HG03432 (cell line): Measurements from ENCODE around the gene MYT1.

ENCODE experiments used
- ATAC-seq: cut with Tn5 transposase; IDR thresholded peaks from one replicate; pipeline ENCODE4 v1.9.1; 2021; ENCODE audit warnings: mild to moderate bottlenecking, moderate library complexity; ENCODE audit not compliant: unreplicated experiment

MYT1 gene

DNA sequence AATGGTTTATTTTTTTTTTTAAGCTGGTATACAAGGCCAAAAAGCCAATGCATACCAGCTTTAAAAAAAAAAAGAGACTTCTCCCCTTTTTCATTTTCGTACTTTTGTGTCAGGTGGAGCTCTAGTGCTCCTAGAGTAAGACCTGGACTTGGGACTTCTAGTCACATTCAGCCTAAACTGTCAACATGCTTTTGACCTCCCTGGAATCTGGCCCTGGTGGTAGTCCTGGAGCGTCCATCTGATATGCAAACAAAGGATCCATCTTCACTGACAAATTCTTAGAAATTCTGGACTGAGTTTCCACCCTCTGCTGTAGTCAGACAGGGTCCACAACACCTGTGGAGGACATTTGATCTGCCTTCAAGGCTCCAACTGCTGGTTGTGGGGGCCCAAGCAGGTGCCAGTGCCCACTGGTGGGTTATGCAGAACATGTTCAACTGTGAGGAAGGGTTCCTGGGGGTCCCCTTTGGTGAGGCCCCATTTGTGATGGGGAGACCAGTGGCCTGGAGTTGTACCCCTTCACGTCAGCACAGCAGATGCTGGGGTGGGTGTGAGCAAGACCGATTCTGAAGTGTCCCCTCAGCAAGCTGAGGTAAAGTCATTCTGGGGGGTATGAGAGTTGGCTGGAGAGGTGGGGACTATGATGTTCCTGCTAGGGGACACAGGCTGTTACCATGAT, 78.7 kb downstream of the MYT1 start:
- no peak for ATAC-seq

- ATAC-seq: no peak
Observed at GRCh38 chr20:64244281-64244805, 80.1 kb downstream of the MYT1 start.

DNA sequence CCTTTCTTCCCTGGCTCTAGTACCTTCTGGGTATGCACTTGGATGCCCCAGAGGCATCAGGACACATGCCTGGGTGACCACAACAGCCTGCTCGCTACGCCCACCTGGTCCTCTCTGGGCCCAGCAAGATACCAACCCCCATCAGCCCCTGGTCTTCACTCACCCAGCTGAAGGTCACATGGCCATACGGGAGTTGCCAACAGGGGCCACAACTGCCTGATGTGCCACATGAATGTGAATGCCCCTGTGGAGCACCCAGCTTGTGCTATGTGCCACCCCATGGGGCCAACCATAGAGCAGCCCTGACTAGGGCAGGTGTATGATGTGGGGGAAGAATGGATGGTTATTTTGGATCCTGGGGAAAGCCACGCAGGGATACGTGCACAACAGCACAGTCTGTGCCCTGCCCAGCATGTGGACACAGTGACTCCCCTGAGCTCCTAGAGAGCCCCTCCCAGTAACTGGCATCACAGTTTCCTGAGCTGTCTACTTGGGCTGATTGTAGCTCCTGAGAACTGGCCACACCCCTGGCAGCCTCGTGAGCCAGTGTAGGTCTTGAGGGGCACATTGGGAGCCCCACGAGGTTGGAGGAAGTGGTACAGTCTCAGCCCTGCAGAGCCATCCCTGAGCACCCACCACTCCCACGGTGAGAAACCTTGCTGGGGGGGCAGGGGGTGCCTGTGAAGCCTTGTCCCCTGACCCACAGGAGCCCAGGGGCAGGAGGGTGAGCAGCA, 80.8 kb downstream of the MYT1 start:
- ATAC-seq: no peak

- ATAC-seq: no peak
Observed at GRCh38 chr20:64245746-64246595, 81.7 kb downstream of the MYT1 start.

- ATAC-seq: no peak
Observed at GRCh38 chr20:64246616-64247306, 82.5 kb downstream of the MYT1 start.

- no peak for ATAC-seq
Observed at GRCh38 chr20:64247307-64247618, 83.0 kb downstream of the MYT1 start.

DNA sequence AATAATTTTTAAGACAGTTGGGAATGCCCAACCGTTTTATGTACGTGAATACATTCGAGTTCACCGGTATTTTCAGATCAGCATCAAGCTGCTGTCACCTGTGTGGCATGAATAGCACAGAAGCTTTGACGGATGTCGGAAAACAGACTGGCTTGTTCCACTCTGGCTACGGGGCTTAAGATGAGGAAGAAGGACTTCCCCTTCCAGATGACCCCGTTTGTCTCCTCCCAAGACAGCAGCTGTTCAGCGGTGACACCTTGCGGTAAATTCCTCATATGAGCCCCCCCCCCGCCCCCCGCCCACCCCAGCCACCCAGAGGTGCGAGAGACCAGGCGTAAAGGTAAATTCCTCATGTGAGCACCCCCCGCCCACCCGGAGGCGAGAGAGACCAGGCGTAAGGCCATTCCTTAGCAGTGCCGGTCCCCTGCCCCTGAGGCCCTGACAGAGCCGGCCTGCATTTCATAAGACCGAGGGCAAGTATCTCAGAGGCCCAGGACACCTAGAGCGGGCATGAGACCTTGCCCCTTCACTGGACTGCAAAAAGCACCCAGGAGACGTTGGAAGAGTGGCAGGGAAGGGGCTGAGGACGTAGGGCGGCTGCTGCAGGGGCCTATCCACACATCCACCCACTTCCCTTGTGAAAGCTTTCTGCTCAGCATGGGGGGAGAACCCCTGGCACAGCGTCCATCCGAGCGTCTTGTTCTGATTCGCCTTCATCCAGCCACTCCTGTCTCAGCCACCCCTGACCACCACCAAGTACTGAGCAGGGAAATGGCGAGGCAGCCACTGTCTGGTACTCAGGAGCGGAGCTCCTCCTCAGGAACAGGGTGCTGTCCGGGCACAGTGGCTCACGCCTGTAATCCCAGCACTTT, 84.0 kb downstream of the MYT1 start:
- ATAC-seq: no peak

DNA sequence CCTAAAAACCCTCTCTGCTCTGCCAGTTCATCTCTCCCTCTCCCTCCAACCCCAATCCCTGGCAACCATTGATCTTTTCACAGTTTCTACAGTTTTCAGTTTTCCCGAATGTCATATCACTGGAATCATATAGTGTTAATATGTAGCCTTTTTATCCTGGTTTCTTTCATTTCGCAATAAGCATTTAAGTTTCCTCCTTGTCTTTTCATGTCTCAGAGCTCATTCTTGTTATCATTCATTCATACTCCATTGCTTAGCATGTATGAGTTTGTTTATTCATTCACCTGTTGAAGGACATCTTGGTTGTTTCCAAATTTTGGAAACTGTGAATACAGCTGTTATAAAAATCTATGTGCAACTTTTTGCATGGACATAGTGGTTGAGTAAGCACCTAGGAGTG, 85.8 kb downstream of the MYT1 start:
- ATAC-seq: no peak

GRCh38 chr20:64253000-64253383, 88.7 kb downstream of the MYT1 start:
- no peak for ATAC-seq

DNA sequence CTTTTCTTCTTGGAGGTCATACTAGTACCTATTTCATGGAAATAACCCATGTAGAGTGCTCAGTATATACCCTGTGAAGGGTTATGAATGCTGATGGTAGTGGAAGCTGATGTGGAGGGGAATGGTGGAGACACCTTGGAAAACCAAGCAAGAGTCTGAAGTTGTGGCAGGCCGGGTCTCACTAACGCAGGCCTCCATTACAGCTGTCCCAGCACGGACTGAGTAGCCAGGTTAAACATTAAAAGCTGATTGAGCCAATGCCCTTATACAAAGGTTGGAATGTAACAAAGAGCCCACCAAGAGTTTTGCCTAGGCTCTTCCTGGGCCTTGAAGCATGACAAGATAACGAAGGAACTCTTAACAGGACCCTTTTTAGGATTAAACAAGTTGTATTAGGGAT, 89.2 kb downstream of the MYT1 start:
- ATAC-seq: no peak

DNA sequence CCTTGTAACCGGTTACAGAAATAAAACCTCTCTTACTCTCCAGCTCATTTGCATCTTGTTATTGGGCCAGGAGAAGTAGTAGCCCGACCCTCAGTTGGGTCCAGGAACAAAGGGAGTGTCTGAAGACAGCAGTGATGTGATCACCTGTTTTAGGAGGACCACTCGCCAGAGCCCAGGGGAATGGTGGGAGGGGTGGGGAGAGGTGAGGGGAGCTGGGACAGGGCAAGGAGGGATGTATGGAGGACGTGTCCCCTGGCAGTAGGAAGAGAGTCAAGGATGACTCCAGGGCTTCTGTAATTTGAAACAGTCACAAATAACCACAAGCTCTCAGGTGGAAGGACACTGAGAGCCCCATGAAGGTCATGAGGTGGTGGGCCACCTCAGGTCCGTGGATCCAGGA, 89.9 kb downstream of the MYT1 start:
- ATAC-seq: no peak

GRCh38 chr20:64254571-64255360, 90.5 kb downstream of the MYT1 start:
- no peak for ATAC-seq

DNA sequence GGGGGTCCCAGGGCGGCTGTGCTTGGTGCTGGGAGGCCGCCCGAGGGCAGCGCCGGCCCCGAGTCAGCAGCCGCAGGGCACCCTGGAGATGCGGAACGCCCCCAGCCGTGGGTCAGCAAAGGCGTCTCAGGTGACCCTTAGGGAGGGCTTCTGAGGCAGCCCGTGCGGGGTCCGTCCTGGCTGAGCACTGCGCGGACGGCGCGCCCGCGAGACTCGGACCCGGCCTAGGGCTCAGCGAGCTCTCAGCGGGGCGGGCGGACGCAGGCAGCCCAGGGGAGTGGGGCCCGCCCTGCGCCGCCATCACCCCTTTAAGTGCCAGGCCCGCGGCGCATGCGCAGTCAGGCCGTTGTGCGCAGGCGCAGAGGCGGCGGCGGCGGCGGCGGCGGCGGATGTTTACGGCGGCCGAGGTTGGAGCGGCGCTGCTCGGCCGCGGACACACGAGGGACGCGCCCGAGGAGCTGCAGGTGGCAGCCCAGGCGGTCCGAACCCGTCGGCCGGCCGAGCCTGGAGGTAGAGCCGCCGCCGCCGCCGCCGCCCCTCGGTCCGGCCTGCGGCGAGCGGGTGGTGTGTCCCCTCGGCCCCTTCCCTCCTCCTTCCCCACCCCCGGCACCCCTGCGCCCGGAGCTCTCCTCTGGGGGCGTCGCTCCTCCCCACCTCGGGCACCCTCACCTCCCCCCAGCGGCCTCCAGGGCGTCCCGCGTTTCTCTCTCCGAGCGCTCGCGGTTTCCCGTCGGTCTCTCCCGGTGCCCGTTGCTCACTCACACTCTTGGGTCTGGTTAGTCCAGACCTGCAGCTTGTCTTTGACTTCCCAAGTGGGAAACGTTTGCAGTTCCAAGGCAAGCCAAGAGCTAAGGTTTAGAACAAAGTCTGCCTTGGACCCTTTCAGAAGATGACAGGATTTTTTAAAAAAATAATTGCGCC, 91.4 kb downstream of the MYT1 start, which contains the start of gene PCMTD2:
PCMTD2 (plus strand) TSS at position 388 of the 921 bp plus-strand sequence. CDS start 4,218 bp downstream, outside the sequence.
- peak; percentile 91 for ATAC-seq

DNA sequence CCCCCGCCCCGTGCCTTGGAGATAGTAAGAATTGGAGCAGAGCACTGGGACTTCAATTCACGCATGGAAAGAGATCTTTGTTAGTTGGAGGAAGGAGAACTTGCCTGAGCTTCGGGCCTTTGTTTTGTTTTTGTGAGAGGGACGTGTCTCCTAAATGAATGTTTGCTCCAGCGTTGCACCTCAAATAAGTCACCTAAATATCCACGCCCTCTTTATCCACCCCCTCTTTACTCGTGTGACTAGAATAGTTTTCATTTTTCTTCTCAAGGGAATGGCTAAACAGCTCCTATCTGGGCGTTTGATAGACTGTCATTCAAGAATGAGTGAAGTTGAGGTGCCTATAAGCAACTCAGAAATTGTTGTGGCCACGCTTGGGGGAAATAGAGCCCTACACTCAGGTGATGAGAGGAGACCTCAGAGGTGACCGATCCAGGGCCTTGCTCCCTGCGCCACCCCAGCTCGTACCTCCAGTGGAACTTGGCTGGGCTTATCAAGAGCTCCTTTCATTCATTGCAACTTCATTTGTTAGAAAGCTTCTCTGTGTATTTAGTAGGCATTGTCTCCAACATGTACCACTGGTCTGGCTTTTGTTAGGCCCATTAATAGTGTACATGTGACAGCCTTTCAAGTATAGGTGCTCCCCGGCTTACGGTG, 92.2 kb downstream of the MYT1 start:
- ATAC-seq: no peak

GRCh38 chr20:64257107-64257757, 93.0 kb downstream of the MYT1 start:
- ATAC-seq: no peak

GRCh38 chr20:64258071-64258823, 94.0 kb downstream of the MYT1 start:
- ATAC-seq: no peak
